GM18870 (cell line): Measurements from ENCODE around the gene SDK1.

Experiments
- ATAC-seq: cut with Tn5 transposase; IDR thresholded peaks from one replicate; pipeline ENCODE4 v1.9.1; 2021; ENCODE audit warnings: moderate library complexity; ENCODE audit not compliant: unreplicated experiment

Gene SDK1

GRCh38 chr7:4115442-4115841 is 814.4 kb downstream of the SDK1 start:
- ATAC-seq: no peak

- ATAC-seq: no peak
These were observed 815.0 kb downstream of the SDK1 start for GRCh38 chr7:4115941-4116610.

GRCh38 chr7:4119848-4120247 is 818.8 kb downstream of the SDK1 start:
- ATAC-seq: no peak

GRCh38 chr7:4123346-4123745 is 822.3 kb downstream of the SDK1 start:
- no peak for ATAC-seq

- no peak for ATAC-seq
These were observed 822.8 kb downstream of the SDK1 start for GRCh38 chr7:4123823-4124222.

- ATAC-seq: no peak
These were observed 823.8 kb downstream of the SDK1 start for GRCh38 chr7:4124556-4125477.

GRCh38 chr7:4127909-4128560 is 827.0 kb downstream of the SDK1 start:
- ATAC-seq: no peak

- no peak for ATAC-seq
These were observed 828.5 kb downstream of the SDK1 start for GRCh38 chr7:4129481-4130122.

- no peak for ATAC-seq
These were observed 830.0 kb downstream of the SDK1 start for GRCh38 chr7:4131063-4131462.

- no peak for ATAC-seq
These were observed 831.2 kb downstream of the SDK1 start for GRCh38 chr7:4132221-4132620.

GRCh38 chr7:4133491-4134044 is 832.5 kb downstream of the SDK1 start:
- ATAC-seq: no peak

GRCh38 chr7:4134204-4134603 is 833.2 kb downstream of the SDK1 start:
- ATAC-seq: no peak

GRCh38 chr7:4134631-4135030 is 833.6 kb downstream of the SDK1 start:
- ATAC-seq: no peak

GRCh38 chr7:4135301-4135700 is 834.2 kb downstream of the SDK1 start:
- no peak for ATAC-seq

- no peak for ATAC-seq
These were observed 835.0 kb downstream of the SDK1 start for GRCh38 chr7:4136036-4136435.

- ATAC-seq: no peak
These were observed 835.6 kb downstream of the SDK1 start for GRCh38 chr7:4136501-4137110.

GRCh38 chr7:4137552-4137951 is 836.5 kb downstream of the SDK1 start:
- no peak for ATAC-seq

GRCh38 chr7:4138866-4139265 is 837.8 kb downstream of the SDK1 start:
- ATAC-seq: no peak

- ATAC-seq: no peak
These were observed 838.9 kb downstream of the SDK1 start for GRCh38 chr7:4139656-4140625.
